ENCODE data around the gene MIB1.
"Not testable (repeated sequence)": the region's sequence is repeated elsewhere in the genome, so short reads cannot be mapped to it uniquely, and the experiment has no call there.

MIB1 gene

DNA sequence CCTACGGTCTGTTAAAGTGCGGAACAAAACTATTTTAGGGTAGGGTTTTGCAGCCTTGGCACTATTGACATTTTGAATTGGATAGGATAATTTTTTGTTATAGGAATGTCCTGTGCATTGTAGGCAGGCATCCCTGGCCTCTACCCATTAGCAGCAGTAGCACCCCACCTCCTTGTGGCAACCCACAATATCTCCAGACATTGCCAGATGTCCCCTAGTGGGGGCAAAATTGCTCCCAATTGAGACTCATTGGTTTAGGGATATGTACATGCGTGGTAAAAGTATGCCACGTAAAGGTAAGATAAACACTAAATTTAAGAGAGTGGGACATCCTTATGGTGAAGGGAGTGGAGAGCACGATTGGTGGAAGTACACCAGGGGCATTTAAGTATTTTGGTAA, 4.6 kb downstream of the MIB1 start:
- DNase-seq = no peak

DNA sequence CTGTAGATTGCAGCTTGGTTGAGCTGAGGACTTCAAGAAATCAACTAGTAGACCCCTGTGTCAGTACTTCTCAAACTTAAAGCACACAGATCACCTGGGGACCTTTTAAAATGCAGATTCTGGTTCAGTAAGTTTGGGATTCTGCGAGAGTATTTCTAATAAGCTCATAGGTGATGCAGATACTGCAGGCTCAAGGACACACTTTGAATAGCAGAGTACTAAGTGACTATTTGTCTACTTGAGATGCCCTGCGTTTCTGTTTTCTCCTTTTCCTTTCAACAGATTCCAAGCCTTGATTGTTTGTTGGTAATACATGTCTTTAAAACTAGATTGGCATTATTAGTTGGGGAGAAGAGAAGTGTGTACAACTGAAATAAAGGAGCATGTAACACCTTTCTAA, 6.7 kb downstream of the MIB1 start:
- DNase-seq = no peak

GRCh38 chr18:21747764-21748693, 7.4 kb downstream of the MIB1 start:
- peak; percentile 24 for DNase-seq

DNA sequence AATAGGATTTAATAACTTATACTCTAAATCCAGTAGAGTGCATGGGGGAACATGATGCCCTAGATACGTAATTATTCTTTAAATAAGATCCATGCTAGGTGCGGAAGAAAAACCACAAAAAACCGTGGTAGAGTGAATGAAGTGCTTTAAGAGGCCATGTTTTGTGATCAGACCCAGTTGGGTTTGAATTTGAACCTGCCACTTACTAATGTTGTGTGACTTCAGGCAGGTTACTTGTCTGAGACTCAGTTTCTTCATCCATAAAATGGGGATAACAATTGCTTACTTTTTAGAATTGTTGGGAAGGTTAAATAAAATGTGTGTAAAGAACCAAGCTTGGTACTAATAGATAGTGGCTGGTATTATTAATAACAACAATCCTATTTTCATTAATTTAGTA, 17.2 kb downstream of the MIB1 start:
- DNase-seq = no peak

DNA sequence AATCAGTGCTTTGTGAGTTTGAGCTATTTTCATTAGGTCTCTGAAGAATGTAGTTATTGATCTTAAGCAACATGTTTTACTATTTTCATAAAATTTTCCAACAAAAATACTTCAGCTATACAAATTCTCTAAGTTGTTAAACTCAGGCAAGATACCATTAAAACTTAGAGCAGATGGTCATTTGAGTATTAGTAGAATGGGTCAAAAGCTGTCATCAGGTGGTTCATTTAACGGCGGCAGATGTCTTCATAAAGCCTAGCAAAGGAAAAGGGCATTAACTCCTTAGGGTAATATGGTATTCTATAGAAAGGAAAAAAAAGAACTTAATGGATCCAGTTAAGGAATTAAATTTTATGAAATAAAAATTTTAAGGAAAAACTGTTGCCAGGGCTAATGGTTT, 19.2 kb downstream of the MIB1 start:
- no peak for DNase-seq

DNA sequence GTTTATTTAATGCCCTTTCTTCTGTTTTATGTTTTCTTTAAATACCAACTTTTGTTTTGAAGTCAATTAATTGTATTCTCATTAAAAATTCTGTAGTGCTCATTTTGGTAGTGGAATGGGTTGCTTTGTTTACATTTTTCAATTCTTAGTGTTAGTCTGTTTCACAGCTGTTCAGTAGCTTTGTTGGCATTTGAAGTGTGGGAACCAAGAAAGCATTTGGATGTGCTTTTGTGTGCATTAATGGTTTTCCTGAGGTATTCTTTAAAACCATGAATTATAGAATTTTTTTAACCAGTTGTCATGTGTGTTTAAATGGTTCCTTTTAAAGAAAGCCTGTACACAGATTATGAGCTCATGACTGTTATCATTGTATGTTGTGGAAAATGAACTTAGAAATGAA, 19.7 kb downstream of the MIB1 start:
- DNase-seq = no peak

DNA sequence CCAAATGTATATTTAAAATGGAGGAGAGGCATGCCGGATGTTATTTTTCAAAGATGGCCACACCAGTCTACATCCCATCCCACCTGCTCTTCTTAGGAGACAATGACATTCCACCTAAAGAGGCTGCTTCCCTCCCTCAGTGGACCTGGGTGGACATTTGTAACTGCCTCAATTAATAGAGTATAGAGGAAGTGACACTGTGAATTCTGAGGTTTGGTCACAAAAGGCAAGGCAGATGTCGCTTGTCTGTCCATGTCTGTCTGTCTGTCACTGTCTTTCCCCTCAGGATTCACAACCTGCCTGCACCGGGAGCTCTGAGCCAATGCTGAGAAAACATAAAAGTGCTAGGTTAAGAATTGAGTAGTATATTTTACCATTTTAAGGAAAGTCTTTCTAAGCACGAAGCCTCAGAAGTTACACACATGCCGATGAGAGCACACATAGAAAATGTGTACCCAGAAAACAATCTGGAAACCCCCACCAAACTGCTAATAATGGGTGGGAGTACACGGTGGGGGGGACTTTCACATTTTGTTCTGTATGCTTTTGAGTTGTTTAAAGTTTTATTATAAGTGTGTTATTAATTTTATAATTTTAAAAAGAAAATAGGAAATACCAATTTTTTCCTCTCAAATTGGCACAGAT, 21.0 kb downstream of the MIB1 start:
- no peak for DNase-seq

DNA sequence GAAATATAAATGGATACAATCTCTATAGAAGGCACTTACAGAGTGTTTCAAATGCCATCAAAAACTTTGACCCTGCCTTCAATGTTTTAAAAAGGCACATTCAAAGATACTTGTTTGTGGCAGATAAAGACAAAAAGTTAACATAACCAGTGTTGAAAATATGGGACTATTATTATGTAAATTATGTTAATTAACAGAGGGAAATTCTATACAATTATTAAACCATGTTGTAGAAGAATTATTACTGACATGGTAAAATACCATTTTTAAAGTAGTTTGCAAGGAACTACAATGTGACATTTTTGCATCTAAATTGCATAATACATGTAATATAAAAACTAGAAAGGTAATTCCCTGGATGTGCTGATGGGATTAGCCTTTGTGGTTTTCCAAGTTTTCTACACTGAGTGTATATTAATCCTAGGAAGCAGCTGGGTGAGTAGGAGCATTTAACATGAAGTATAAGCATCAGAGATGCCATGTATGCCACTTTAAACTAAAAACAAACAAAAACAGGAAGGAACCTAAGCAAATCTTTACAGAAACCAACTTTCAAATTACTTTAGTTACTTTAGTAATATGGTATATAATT, 21.7 kb downstream of the MIB1 start:
- DNase-seq = no peak

GRCh38 chr18:21763846-21764646, 23.5 kb downstream of the MIB1 start:
- no peak for DNase-seq

DNA sequence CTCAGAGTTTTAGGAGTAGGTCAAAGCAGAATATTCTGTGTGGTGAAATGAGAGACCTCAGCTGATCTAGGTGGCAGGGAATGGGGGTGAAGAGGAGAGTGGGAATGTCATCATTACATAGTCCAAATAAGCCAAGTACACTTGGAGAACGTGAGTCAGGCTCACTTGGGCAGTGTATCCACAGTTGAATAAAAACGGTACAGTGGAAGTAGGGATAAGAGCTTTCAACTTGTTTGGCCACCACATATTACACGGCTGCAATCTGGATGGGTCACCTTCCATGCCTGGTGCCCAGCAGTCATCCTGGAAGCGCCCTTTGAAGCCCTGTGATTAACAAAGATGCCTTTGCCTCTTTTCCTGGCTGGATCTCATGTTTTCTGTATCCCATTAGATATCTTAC, 28.6 kb downstream of the MIB1 start:
- DNase-seq = no peak

DNA sequence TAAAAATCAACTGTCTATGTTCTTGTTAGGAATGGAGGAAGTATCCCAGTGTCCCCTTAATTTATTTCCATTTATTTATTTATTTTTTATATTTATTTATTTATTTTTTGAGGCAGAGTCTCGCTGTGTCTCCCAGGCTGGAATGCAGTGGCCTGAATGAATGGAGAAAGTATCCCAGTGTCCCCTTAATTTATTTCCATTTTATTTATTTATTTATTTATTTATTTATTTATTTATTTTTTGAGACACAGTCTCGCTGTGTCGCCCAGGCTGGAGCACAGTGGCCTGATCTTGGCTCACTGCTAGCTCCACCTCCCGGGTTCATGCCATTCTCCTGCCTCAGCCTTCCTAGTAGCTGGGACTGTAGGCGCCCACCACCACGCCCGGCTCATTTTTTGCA, 34.1 kb downstream of the MIB1 start:
- DNase-seq = no peak

DNA sequence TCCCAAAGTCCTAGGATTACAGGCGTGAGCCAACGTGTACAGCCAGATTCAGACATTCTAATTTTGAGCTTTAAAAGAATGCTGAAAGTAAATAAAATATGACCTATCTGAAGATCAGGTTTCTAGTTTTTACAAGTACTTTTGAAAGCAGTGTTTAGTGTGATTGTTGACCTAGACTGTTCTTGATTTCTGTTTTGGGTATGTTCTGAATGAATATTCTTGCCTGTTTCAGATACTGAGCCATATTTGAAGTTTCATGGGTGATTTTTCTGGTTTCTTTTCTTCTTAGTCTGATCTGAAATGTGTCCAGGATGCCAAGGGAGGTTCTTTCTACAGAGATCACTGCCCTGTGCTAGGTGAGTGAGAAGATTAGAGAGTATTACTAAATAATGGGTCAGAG, 37.2 kb downstream of the MIB1 start:
- DNase-seq = no peak

DNA sequence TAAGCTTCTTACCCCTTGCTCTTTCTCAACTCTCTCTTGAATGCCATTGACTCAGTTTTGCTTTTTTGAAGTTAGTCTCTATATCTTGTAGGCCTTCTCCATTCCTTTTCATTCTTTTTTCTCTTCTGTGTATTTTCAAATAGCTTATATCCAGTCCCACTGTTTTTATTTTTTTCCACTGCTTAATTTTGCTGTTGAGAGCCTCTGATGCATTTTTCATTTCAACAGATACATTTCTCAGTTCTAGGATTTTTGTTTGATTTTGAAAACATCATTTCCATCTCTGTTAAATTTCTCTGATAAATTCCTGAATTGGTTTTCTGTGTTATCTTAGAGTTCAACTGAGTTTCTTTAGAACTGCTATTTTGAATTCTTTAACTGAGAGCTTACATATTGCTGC, 45.9 kb downstream of the MIB1 start:
- DNase-seq = no peak

GRCh38 chr18:21796089-21796488, 55.5 kb downstream of the MIB1 start:
- not testable (repeated sequence) for DNase-seq

- DNase-seq = no peak
These were observed 57.5 kb downstream of the MIB1 start for GRCh38 chr18:21798126-21798525.

GRCh38 chr18:21799721-21800120, 59.1 kb downstream of the MIB1 start:
- DNase-seq = no peak

DNA sequence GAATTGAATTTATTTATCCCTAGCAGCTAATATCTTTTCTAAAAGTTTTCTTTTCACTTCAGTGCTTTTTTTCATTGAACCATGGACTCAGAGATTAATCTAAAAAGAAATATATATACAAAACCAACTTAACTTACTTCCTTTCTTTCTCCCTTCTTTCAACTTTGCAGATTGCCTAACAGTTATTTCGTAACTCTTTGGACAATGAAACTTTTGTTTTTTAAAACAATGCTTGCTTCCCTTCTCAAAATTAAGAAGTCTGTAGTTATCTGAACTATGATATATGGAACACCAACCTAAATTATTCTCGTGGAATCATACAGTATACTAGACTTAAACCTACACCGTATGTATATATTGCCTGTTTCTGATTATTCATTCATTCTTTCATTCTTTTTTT, 62.9 kb downstream of the MIB1 start:
- DNase-seq = no peak

DNA sequence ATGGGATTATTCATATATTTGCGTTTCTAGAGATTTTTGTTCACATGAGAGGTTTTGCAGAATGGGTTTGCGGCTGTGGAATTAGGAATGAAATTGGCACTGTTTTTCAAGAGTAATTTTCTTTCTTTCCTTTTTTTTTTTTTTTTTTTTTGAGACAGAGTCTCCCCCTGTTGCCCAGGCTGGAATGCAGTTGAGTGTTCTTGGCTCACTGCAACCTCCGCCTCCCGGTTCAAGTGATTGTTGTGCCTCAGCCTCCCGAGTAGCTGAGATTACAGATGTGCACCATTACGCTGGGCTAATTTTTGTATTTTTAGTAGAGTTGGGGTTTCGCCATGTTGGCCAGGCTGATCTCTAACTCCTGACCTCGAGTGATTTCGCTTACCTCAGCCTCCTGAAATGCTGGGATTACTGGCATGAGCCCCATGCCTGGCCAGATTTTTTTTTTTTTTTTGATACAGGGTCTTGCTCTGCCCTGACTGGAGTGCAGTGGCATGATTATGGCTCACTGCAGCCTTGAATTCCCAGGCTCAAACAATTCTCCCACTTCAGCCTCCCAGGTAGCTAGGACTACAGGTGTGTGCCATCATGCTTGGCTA, 65.3 kb downstream of the MIB1 start:
- no peak for DNase-seq

DNA sequence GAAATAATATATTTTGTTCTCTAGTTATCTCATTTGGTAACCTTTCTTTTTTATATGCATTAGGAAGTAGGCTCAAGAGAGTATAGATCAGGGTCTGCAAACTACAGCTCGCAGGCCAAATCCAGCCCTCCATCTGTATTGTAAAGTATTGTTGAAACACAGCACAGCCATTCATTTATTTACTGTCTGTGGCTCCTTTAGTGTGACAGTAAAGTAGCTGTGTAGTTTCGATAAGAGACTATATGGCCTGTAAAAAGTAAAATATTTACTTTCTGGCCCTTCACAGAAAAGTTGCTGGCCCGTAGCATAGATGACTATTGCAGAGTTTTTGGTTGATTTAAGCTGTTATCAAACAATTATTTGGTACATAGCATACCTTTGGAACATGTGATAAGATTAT, 67.6 kb downstream of the MIB1 start:
- no peak for DNase-seq

GRCh38 chr18:21809725-21810124, 69.1 kb downstream of the MIB1 start:
- DNase-seq = no peak

DNA sequence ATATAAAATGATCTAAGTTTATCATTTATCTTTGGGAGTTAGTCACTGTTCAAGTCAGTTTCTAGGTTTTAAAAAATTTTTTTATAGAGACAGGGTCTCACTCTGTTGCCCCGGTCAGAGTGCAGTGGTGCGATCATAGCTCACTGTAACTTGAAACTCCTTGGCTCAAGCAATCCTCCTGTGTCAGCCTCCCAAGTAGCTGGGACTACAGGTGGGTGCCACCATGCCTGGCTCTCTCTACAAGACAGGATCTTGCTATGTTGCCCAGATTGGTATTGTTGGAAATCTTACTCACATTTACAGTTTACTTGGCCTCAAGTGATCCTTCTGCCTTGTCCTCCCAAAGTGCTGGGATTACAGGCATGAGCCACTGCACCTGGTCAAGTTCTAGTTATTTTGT, 74.5 kb downstream of the MIB1 start:
- DNase-seq = no peak

DNA sequence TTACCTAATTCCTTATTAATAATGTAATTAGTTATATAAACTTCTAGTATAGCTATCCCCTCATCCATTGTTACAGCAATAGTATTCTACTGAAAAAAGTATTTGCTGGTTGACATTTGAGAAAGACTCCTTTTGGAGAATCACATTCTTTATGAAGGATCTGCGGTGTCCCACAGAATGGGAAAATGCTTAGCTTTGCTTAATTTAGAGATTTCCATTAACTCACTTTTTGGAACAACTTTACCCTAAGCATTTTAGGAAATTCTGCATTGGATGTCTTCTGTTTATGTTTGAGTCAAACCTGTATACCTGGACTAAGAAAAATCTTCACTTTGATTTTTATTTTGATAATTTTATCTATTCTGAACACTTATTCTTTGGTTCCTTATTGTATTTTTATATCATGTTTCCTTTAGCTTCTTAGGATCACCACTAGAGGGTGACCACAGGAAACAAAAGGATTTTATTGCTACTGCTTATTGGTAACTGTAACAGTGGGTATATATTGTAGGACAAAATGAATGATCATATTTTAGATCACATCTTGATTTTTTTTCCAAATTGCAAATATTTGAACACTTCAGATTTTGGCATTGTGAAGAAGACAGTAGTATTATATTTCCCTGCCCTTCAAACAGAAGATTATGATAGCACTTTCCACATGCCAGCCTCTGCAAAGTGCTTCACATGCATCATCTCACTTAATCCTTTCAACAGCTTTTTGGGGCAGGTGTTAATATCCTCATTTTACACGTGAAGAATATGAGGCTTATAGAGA, 79.6 kb downstream of the MIB1 start:
- no peak for DNase-seq
